HepG2 (cell line): Measurements from ENCODE around the gene TNN. TPM values are rescaled to one million over a fixed set of nuclear protein-coding genes. Genes with fewer than 3 reads are reported as not detected.

Experiments used
- ARID5B ChIP-seq: IDR thresholded peaks from 2 replicates; pipeline ENCODE4 v1.4.0; 2020; ENCODE audit warnings: mild to moderate bottlenecking, missing genetic modification reagents
- CTCF ChIP-seq: sonication (generic); formaldehyde crosslinking; IDR thresholded peaks from 2 replicates; pipeline ENCODE4 v1.5.0; 2020; ENCODE audit warnings: mild to moderate bottlenecking, missing genetic modification reagents, moderate library complexity
- ELF3 ChIP-seq: IDR thresholded peaks from 2 replicates; pipeline ENCODE4 v1.6.1; 2016; ENCODE audit warnings: missing genetic modification reagents, missing compliant biosample characterization
- HNRNPK ChIP-seq: fragments of 200-400 bp; formaldehyde crosslinking; IDR thresholded peaks from 2 replicates; pipeline ENCODE4 v1.6.1; 2018; ENCODE audit warnings: low read length, low read depth, moderate library complexity, mild to moderate bottlenecking; ENCODE audit not compliant: poor library complexity, severe bottlenecking
- KDM3A ChIP-seq: IDR thresholded peaks from 2 replicates; pipeline ENCODE4 v1.6.1; 2018; ENCODE audit warnings: low read depth, missing compliant biosample characterization
- LCORL ChIP-seq, 2 experiments: fragments of 450-650 bp in 1 of 2; sonication (generic) in 1 of 2; formaldehyde crosslinking in 1 of 2; IDR thresholded peaks; 2 replicates each; pipeline versions ENCODE4 v1.5.0 to v1.6.1; 2017 to 2020; ENCODE audit warnings: antibody characterized with exemption in 1 of 2, missing genetic modification reagents in 1 of 2
- TGIF2 ChIP-seq: IDR thresholded peaks from 2 replicates; pipeline ENCODE4 v1.6.1; 2016; ENCODE audit warnings: control low read depth, missing compliant biosample characterization
- ZBTB4 ChIP-seq: sonication (generic); formaldehyde crosslinking; IDR thresholded peaks from 2 replicates; pipeline ENCODE4 v1.4.0; 2020; ENCODE audit warnings: missing genetic modification reagents, mild to moderate bottlenecking, borderline replicate concordance
- ZNF234 ChIP-seq: sonication (generic); formaldehyde crosslinking; conservative IDR thresholded peaks from 2 replicates; pipeline ENCODE4 v1.5.1; 2020; ENCODE audit warnings: mild to moderate bottlenecking, missing genetic modification reagents
- ZNF777 ChIP-seq: sonication (generic); formaldehyde crosslinking; IDR thresholded peaks from 2 replicates; pipeline ENCODE4 v1.4.0; 2020; ENCODE audit warnings: missing genetic modification reagents
- polyA plus RNA-seq, 8 experiments: library from polyadenylated mRNA; depleted of rRNA in 3 of 8; stranded (reverse) in 7 of 8; unstranded in 1 of 8; fragments of >200 nt; fragmentation: Illumina TruSeq in 4 of 8; extraction: Trizol in 4 of 8; gene quantifications; 2 replicates each; pipeline versions ENCODE4 v1.2.1 to v1.2.3, GENCODE V29; 2011 to 2016; ENCODE audit warnings: low read depth in 4 of 8, missing spikeins in 1 of 8, mixed read lengths in 1 of 8; ENCODE audit not compliant: insufficient read depth in 1 of 8
- total RNA-seq, 5 experiments: library from RNA; depleted of rRNA; stranded (reverse); fragments of >200 nt; fragmentation: Illumina TruSeq; extraction: Trizol; gene quantifications; 2 replicates each; pipeline ENCODE4 v1.2.3, GENCODE V29; 2016; ENCODE audit warnings: low read depth in 1 of 5

The TNN gene
- total and polyA plus RNA-seq, 2 of the 13 experiments (the other 11 are each of a cell fraction or from before 2014, with no cell fraction given) = not detected

GRCh38 chr1:175192630-175193526, 125.2 kb downstream of the TNN start, which contains the start of gene KIAA0040 (continued):
- TF ChIP-seq ARID5B (0 out of 2 replicates have a peak, but pooled peaks have one; percentile 12), KDM3A (no peak), ELF3 (CRISPR knock-in tag) (0 out of 2 replicates have a peak, but pooled peaks have one; percentile 15), ZNF777 (CRISPR knock-in tag) (peak; percentile 34; the same call in 1 of the 2 replicates), HNRNPK (peak; percentile 16), CTCF (peak; percentile 30), TGIF2 (CRISPR knock-in tag) (no peak), ZNF234 (no peak), ZBTB4 (CRISPR knock-in tag) (no peak), LCORL (IDR thresholded peaks at IDR 0.05) (no peak), LCORL (CRISPR knock-in tag; IDR thresholded peaks at IDR 0.05) (no peak)
